H1 (cell line): Measurements from ENCODE around the gene L3MBTL2. TPM values are rescaled to one million over a fixed set of nuclear protein-coding genes. Genes with fewer than 3 reads are reported as not detected.

ENCODE experiments used
- CTCF ChIA-PET: fragments of 300-600 bp; sonication (Branson Sonifier 250); formaldehyde crosslinking; loops from one replicate; lab custom pipeline; 2021; ENCODE audit not compliant: partially characterized antibody; lab: Charles Lee
- POLR2A ChIA-PET: fragments of 300-600 bp; sonication (Branson Sonifier 250); formaldehyde crosslinking; loops from one replicate; lab custom pipeline; 2021; ENCODE audit warnings: inconsistent platforms; ENCODE audit not compliant: partially characterized antibody; lab: Charles Lee
- DNase-seq, 2 experiments: peaks; one replicate each; pipeline versions ENCODE4 v3.0.0 to v3.0.0-alpha.2; 2010 to 2022; ENCODE audit warnings: low spot score in 2 of 2, low read depth in 1 of 2, mixed read lengths in 1 of 2
- FAIRE-seq: peaks from 2 replicates; lab custom pipeline; 2011; peaks lifted over from hg19 to GRCh38; lab: Jason Lieb, UNC
- H2AFZ ChIP-seq: 2 replicates; pipeline ENCODE4 v1.8.1; 2012; ENCODE audit warnings: low read length, inconsistent platforms
- H2AK5ac ChIP-seq: 2 replicates; pipeline ENCODE4 v1.6.1; 2013; ENCODE audit warnings: low read depth, low read length
- H2BK120ac ChIP-seq: replicated peaks from 2 replicates; pipeline ENCODE3; 2013; ENCODE audit warnings: low read depth, low read length, inconsistent platforms
- H2BK12ac ChIP-seq: 2 replicates; pipeline ENCODE4 v1.6.1; 2013; ENCODE audit warnings: low read depth, low read length
- H2BK15ac ChIP-seq: 2 replicates; pipeline ENCODE4 v1.6.1; 2013; ENCODE audit warnings: low read length
- H2BK20ac ChIP-seq: 2 replicates; pipeline ENCODE4 v1.6.1; 2013; ENCODE audit warnings: low read length
- H2BK5ac ChIP-seq: 2 replicates; pipeline ENCODE4 v1.6.1; 2013; ENCODE audit warnings: low read depth, low read length
- H3K14ac ChIP-seq: 2 replicates; pipeline ENCODE4 v1.6.1; 2013; ENCODE audit warnings: inconsistent platforms; ENCODE audit not compliant: insufficient read length
- H3K18ac ChIP-seq: 2 replicates; pipeline ENCODE4 v1.6.1; 2013; ENCODE audit warnings: low read length; ENCODE audit errors: extremely low read depth
- H3K23ac ChIP-seq: 2 replicates; pipeline ENCODE4 v1.6.1; 2013; ENCODE audit warnings: inconsistent platforms; ENCODE audit not compliant: insufficient read length
- H3K23me2 ChIP-seq: 2 replicates; pipeline ENCODE4 v1.6.1; 2013; ENCODE audit warnings: low read depth, low read length
- H3K27ac ChIP-seq: 2 replicates; pipeline ENCODE4 v1.6.1; 2011; ENCODE audit warnings: low read depth, low read length, inconsistent platforms
- H3K27me3 ChIP-seq, 4 experiments: replicated peaks in 1 of 4; 1 replicate in 1 of 4; 2 replicates in 3 of 4; pipeline versions ENCODE4 v1.6.1 to v1.8.1; 2011 to 2013; ENCODE audit warnings: low read length in 3 of 4, mild to moderate bottlenecking in 3 of 4, inconsistent platforms in 2 of 4, mixed read lengths in 2 of 4, moderate library complexity in 1 of 4; ENCODE audit not compliant: control insufficient read depth in 3 of 4, insufficient read depth in 3 of 4; ENCODE audit errors: extremely low read depth in 1 of 4
- H3K36me3 ChIP-seq, 4 experiments: 2 replicates each; pipeline versions ENCODE4 v1.6.1 to v1.8.1; 2011 to 2013; ENCODE audit warnings: mild to moderate bottlenecking in 4 of 4, low read length in 3 of 4, moderate library complexity in 2 of 4, control low read depth in 1 of 4, inconsistent platforms in 1 of 4; ENCODE audit not compliant: insufficient read depth in 4 of 4, control insufficient read depth in 2 of 4
- H3K4ac ChIP-seq: replicated peaks from 2 replicates; pipeline ENCODE3; 2013; ENCODE audit warnings: low read length, low read depth, mixed read lengths, inconsistent platforms; ENCODE audit not compliant: insufficient read length
- H3K4me1 ChIP-seq, 4 experiments: replicated peaks in 1 of 4; 1 replicate in 1 of 4; 2 replicates in 3 of 4; pipeline versions ENCODE4 v1.6.1 to v1.8.1; 2011 to 2013; ENCODE audit warnings: low read length in 3 of 4, inconsistent platforms in 2 of 4, mixed read lengths in 1 of 4; ENCODE audit not compliant: insufficient read depth in 4 of 4, control insufficient read depth in 3 of 4
- H3K4me2 ChIP-seq, 2 experiments: 2 replicates each; pipeline versions ENCODE4 v1.6.1 to v1.8.1; 2011 to 2013; ENCODE audit warnings: low read depth in 2 of 2, low read length in 2 of 2, control low read depth in 1 of 2, inconsistent platforms in 1 of 2, mild to moderate bottlenecking in 1 of 2; ENCODE audit not compliant: insufficient read depth in 1 of 2
- H3K4me3 ChIP-seq, 4 experiments: fragments of 200-600, 300-600 bp in 1 of 4; sonication (generic), shearing (Covaris generic), sonication (Bioruptor Twin) in 1 of 4; 2 replicates each; pipeline versions ENCODE4 v1.5.1 to v1.8.1; 2011 to 2016; ENCODE audit warnings: low read length in 4 of 4, low read depth in 3 of 4, control low read depth in 2 of 4, inconsistent platforms in 2 of 4, mild to moderate bottlenecking in 2 of 4, mixed read lengths in 1 of 4, moderate library complexity in 1 of 4; ENCODE audit not compliant: insufficient read depth in 2 of 4; ENCODE audit errors: extremely low read depth in 1 of 4
- H3K56ac ChIP-seq: replicated peaks from 2 replicates; pipeline ENCODE3; 2013; ENCODE audit warnings: low read depth, mild to moderate bottlenecking, mixed read lengths, low read length, inconsistent platforms; ENCODE audit not compliant: insufficient read length
- H3K79me1 ChIP-seq: 2 replicates; pipeline ENCODE4 v1.6.1; 2013; ENCODE audit warnings: low read depth, low read length, control low read depth
- H3K79me2 ChIP-seq, 2 experiments: 2 replicates each; pipeline versions ENCODE4 v1.6.1 to v1.8.1; 2012 to 2013; ENCODE audit warnings: low read length in 2 of 2, mild to moderate bottlenecking in 2 of 2, inconsistent platforms in 1 of 2; ENCODE audit not compliant: insufficient read depth in 2 of 2, control insufficient read depth in 1 of 2
- H3K9ac ChIP-seq, 4 experiments: replicated peaks in 1 of 4; 1 replicate in 1 of 4; 2 replicates in 3 of 4; pipeline versions ENCODE4 v1.6.1 to v1.8.1; 2011 to 2013; ENCODE audit warnings: low read depth in 3 of 4, low read length in 3 of 4, control low read depth in 2 of 4, mild to moderate bottlenecking in 2 of 4, moderate library complexity in 2 of 4, inconsistent platforms in 1 of 4; ENCODE audit errors: extremely low read depth in 1 of 4
- H3K9me3 ChIP-seq, 2 experiments: 2 replicates each; pipeline versions ENCODE4 v1.6.1 to v1.8.1; 2012 to 2013; ENCODE audit warnings: mild to moderate bottlenecking in 2 of 2, moderate library complexity in 2 of 2, control low read depth in 1 of 2, inconsistent platforms in 1 of 2, low read depth in 1 of 2, low read length in 1 of 2, mixed read lengths in 1 of 2; ENCODE audit not compliant: insufficient read depth in 2 of 2
- H4K20me1 ChIP-seq, 2 experiments: replicated peaks in 1 of 2; 2 replicates each; pipeline versions ENCODE3 to v1.8.1; 2011 to 2013; ENCODE audit warnings: inconsistent platforms in 2 of 2, low read length in 2 of 2, mild to moderate bottlenecking in 1 of 2; ENCODE audit not compliant: insufficient read depth in 2 of 2, control insufficient read depth in 1 of 2
- H4K5ac ChIP-seq: 2 replicates; pipeline ENCODE4 v1.6.1; 2013; ENCODE audit warnings: low read length, low read depth, mixed read lengths, inconsistent platforms; ENCODE audit not compliant: insufficient read length
- H4K8ac ChIP-seq: 2 replicates; pipeline ENCODE4 v1.8.0; 2013; ENCODE audit warnings: mild to moderate bottlenecking, moderate library complexity, low read length, inconsistent platforms; ENCODE audit not compliant: insufficient read depth; ENCODE audit errors: extremely low read depth
- H4K91ac ChIP-seq: replicated peaks from 2 replicates; pipeline ENCODE3; 2013; ENCODE audit warnings: low read length, mixed read lengths, inconsistent platforms; ENCODE audit not compliant: insufficient read length
- CREB1 ChIP-seq: IDR thresholded peaks from 2 replicates; pipeline ENCODE4 v1.6.1; 2012; ENCODE audit warnings: inconsistent platforms
- HDAC6 ChIP-seq: IDR thresholded peaks from one replicate; pipeline ENCODE4 v1.7.1; 2012; ENCODE audit warnings: low read depth, mild to moderate bottlenecking, inconsistent platforms, low read length, moderate library complexity
- WGBS, 2 experiments: shearing (Covaris generic) in 1 of 2; methylation state at CpG; one replicate each; pipeline versions ENCODE4 v1.1.6 to v1.1.7; 2013 to 2015; ENCODE audit warnings: low lambda C conversion rate in 2 of 2, mixed read lengths in 2 of 2, inconsistent platforms in 1 of 2, low coverage in 1 of 2, missing lambda C conversion rate in 1 of 2; ENCODE audit not compliant: insufficient replicate concordance in 2 of 2, insufficient coverage in 1 of 2, insufficient read length in 1 of 2; ENCODE audit errors: extremely low coverage in 1 of 2, missing lambda C conversion rate in 1 of 2; 5-methylcytosine and 5-hydroxymethylcytosine counted together
- polyA plus RNA-seq, 7 experiments: library from polyadenylated mRNA; depleted of rRNA in 3 of 7; stranded (reverse) in 5 of 7; unstranded in 2 of 7; fragments of >200 nt in 5 of 7; fragments of 200-250 nt in 2 of 7; gene quantifications; 1 replicate in 5 of 7; 2 replicates in 1 of 7; 4 replicates in 1 of 7; pipeline versions ENCODE4 v1.2.1 to v1.2.3, GENCODE V29; 2011 to 2013; ENCODE audit warnings: missing spikeins in 2 of 7, mixed read lengths in 2 of 7
- total RNA-seq: library from RNA; stranded (reverse); fragmentation: NEBNext Ultra II Directional; extraction: Animal tissue kit (Norgen Biotek cat#: 25700); gene quantifications from 2 replicates; pipeline ENCODE4 v1.2.1, GENCODE V29; 2021

Gene L3MBTL2
- total and polyA plus RNA-seq, 2 of the 8 experiments (the other 6 are each of a cell fraction or from before 2014, with no cell fraction given), result 23.9 to 24.9 TPM

- no peak for FAIRE-seq
- Histone ChIP-seq H3K9ac (no peak overlapping the region), H3K4ac (no peak overlapping the region), H2BK120ac (no peak overlapping the region), H3K27ac (no peak overlapping the region), H3K4me2 (no peak overlapping the region), H3K4me3 (no peak overlapping the region), H3K27me3 (peaks cover 0 to 4% (median under 1%) of the 10 kb centered on the region in 4 experiments; a peak in 3 of 7 replicates), H3K79me2 (no peaks in the 10 kb centered on the region), H3K14ac (no peak overlapping the region), H3K18ac (no peak overlapping the region; the same call in none of the 2 replicates), H4K8ac (no peak overlapping the region), H3K79me1 (no peaks in the 10 kb centered on the region), H2BK15ac (0 out of 2 replicates have a peak overlapping the region, but pooled peaks have one; percentile 61), H3K9me3 (no peaks in the 10 kb centered on the region), H3K23me2 (peaks cover 2% of the 10 kb centered on the region; the same call in 1 of the 2 replicates), H4K91ac (no peak overlapping the region), H2AFZ (no peak overlapping the region), H2BK12ac (no peak overlapping the region), H2BK20ac (no peak overlapping the region; the same call in 1 of the 2 replicates), H4K5ac (no peak overlapping the region), H4K20me1 (peaks cover 0 to 1% of the 10 kb centered on the region in 2 experiments), H3K4me1 (peaks cover 4 to 17% (median 11%) of the 10 kb centered on the region in 4 experiments; a peak in 6 of 7 replicates), H3K23ac (no peak overlapping the region), H2BK5ac (no peak overlapping the region), H2AK5ac (no peak overlapping the region), H3K56ac (no peak overlapping the region), H3K36me3 (peaks cover 0 to 6% (median 0%) of the 10 kb centered on the region in 4 experiments; a peak in 3 of 8 replicates)
- CTCF ChIA-PET, result interaction anchor here (1.1 kb wide), 1 partner anchor 312 kb away, joined by 3 read pairs; no protein-coding TSS in a partner anchor
- 94% methylated on average over 19 of the region's 19 CpGs; no CpG with 5 or more reads in 1 of the 2 experiments for WGBS, 2 experiments
- DNase-seq, result no peak
- POLR2A ChIA-PET, result interaction anchor here (1.0 to 1.8 kb wide), 4 partner anchors 8 to 21 kb away, joined by 3 to 6 read pairs (median 6); no protein-coding TSS in a partner anchor
- no peak for TF ChIP-seq HDAC6
- no peak for TF ChIP-seq CREB1
Observed at GRCh38 chr22:41234815-41235695, 29.9 kb downstream of the L3MBTL2 start.
